ENCODE measurements around the gene PDCD4. TPM values are rescaled to one million over a fixed set of nuclear protein-coding genes. Genes with fewer than 3 reads are reported as not detected.
A peak's percentile ranks its signal among the peaks of the same experiment; 100 is the strongest.

Gene PDCD4
- total RNA-seq, 2 experiments from 2014 or later, result 97.1 to 98.4 TPM

DNA sequence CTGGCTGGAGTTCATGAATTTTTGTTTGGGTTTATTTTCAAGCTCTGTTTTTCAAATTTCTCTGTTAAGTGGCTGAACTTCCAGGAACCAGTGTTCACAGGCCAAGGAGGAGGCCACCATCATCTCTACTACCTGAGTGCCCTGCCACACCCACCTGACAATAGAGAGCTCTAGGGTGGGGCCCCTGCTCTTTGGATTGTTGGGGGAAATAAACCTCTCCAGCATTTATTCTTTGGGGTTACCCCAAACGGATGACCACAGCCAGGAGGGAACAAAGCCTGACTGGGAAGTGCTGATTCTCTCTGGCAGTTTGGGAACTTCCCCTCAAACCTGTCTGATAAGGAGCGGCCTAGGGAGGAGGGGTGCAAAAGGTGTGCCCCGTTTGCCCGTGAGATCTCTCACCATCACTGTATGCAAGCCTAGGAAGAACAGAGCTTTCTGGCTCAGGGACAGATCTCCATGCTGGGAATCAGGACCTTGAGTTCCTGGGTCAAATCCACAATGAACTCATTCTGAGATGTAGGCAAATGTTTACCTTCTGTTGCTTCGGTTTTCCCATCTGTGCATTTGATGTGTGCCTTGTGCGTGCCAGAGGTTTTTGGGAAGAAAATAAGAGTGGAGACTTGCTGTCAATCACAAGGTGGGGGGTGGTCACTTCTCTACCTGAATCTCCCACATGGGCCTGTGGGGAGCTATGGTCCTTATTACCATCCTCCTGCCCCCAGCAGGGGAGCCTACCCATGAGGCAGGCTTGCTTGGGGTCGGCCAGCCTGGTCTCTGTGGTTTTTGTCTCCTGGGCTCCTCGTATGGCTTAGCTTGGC, 27.7 kb upstream of the PDCD4 start:
- Mint-ChIP-seq H3K4me3 (no peak overlapping the region), H3K36me3 (ENCODE audit: low read depth) (peaks cover 1% of the 10 kb centered on the region), H3K9me3 (ENCODE audit: insufficient read depth) (no peaks in the 10 kb centered on the region), H3K27me3 (ENCODE audit: low read depth) (no peaks in the 10 kb centered on the region), H3K27ac (peak overlapping the region; percentile 60), H3K4me1 (ENCODE audit: low read depth) (peaks cover 54% of the 10 kb centered on the region)
- POLR2A ChIA-PET, result interaction anchor here (0.6 to 2.4 kb wide), 8 partner anchors 13 to 152 kb away, joined by 3 to 11 read pairs (median 4); partner anchors contain the start of gene PDCD4
- peak; percentile 24 for ATAC-seq
- DNase-seq, result no peak
- CTCF ChIA-PET, result interaction anchor here (0.8 to 3.8 kb wide), 10 partner anchors 9 to 98 kb away, joined by 3 to 25 read pairs (median 4); no protein-coding TSS in a partner anchor

- CTCF ChIA-PET, result interaction anchor here (1.1 to 3.8 kb wide), 5 partner anchors 8 to 41 kb away, joined by 4 to 25 read pairs (median 8); no protein-coding TSS in a partner anchor
- ATAC-seq, result no peak
- H3K9me3 Mint-ChIP-seq (ENCODE audit: insufficient read depth), result no peaks in the 10 kb centered on the region
- H3K27me3 Mint-ChIP-seq (ENCODE audit: low read depth), result no peaks in the 10 kb centered on the region
- H3K36me3 Mint-ChIP-seq (ENCODE audit: low read depth), result peaks cover 1% of the 10 kb centered on the region
- H3K4me1 Mint-ChIP-seq (ENCODE audit: low read depth), result peaks cover 59% of the 10 kb centered on the region
- H3K27ac Mint-ChIP-seq, result no peak overlapping the region
- DNase-seq, result no peak
- no peak overlapping the region for H3K4me3 Mint-ChIP-seq
- POLR2A ChIA-PET, result interaction anchor here (1.7 to 2.4 kb wide), 2 partner anchors 18 to 27 kb away, joined by 4 to 11 read pairs; partner anchors contain the start of gene PDCD4
Observed at GRCh38 chr10:110844617-110844881, 27.2 kb upstream of the PDCD4 start.

DNA sequence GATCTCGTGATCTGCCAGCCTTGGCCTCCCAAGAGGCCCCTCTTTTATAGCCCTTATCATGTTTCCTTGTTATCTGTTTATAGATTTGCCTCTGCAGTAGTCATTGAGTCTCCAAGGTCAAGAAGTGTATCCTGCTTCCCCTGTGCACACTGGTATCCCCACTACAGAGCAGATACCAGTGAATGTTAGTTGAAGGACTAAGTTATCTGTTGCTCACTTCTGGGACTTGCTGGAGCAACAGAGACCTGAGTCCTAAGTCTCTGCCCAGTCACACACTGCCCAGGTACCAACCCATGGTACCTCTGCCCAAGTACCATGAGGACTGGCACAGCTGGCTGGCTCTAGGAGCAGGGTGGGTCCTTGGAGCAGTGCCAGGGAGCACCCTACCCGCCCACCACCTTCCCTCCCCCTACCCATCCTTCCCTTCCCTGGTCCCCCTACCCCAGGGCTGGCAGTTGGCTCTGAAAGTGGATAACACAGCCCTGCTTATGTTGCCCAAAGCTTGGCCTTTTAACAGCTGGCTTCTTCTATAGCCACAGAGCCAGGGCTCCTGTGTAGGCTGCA, 26.5 kb upstream of the PDCD4 start:
- H3K36me3 Mint-ChIP-seq (ENCODE audit: low read depth), result peaks cover 1% of the 10 kb centered on the region
- DNase-seq (no peak), ATAC-seq (no peak)
- no peaks in the 10 kb centered on the region for H3K27me3 Mint-ChIP-seq (ENCODE audit: low read depth)
- H3K9me3 Mint-ChIP-seq (ENCODE audit: insufficient read depth), result no peaks in the 10 kb centered on the region
- ChIA-PET CTCF (interaction anchor here (1.4 kb wide), 1 partner anchor 42 kb away, joined by 3 read pairs; no protein-coding TSS in a partner anchor), POLR2A (interaction anchor here (1.5 kb wide), 1 partner anchor 19 kb away, joined by 5 read pairs; no protein-coding TSS in a partner anchor)
- no peak overlapping the region for H3K4me3 Mint-ChIP-seq
- peaks cover 67% of the 10 kb centered on the region for H3K4me1 Mint-ChIP-seq (ENCODE audit: low read depth)
- H3K27ac Mint-ChIP-seq, result peak overlapping the region; percentile 29

DNA sequence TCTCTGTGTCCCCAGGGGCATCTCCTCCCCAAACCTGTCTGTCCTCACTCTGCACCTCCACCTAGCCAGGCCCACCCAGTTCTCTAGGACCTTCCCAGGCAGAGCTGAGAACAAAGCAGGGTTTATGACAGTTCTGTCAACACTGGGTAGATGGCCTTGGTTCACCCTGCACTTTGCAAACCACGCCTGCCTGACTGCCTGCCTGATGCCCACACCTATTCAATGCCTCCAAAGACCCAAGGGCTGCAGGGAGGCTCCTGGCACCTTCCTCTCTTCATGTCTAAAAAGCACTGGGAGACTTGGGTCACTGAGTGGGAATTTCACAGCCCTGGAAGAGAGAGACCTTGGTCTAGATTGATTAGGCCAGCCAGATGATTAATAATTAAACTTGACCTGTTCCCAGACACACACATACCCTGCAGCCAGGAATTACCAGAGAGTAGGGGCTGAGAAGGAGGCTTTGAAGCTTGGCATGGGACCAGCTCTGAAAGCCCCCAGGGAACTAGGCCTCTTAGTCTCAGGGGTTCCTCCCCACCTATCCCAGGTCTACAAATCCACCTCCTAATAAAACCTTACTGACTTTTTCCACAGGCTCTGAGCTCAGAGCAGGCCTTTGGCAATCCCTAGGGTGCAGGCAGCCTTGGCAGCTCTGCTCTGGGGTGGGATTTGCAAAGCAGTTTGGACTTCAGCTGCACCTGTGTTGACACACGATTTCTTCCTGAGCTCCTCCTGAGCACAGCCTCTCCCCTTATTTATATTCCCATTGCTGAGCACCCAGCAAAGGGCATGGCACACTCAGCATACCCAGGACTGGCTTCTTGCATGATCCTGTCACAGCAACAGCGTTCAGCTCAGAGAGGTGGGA, 25.7 kb upstream of the PDCD4 start:
- no peaks in the 10 kb centered on the region for H3K27me3 Mint-ChIP-seq (ENCODE audit: low read depth)

DNA sequence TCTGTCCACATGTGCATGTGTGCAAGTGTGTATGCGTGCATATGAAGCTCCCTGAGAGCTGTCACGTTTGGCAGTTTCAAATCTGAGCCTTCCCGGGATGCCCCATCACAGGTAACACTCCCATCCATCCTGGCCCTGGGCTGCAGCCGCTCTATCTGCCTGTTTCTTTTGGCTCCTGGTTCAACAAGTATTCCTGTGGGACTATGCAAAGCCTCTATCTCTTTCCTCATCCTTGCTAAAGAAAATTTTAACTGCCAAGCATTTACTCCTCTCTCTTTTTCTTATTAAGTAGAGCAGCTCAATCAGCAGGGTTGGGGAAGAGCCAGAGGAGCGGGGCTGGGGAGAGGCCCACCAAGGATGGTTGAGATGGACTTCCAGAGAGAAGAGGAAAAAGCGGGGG, 24.4 kb upstream of the PDCD4 start:
- Mint-ChIP-seq H3K27me3 (ENCODE audit: low read depth) (no peaks in the 10 kb centered on the region), H3K9me3 (ENCODE audit: insufficient read depth) (no peaks in the 10 kb centered on the region), H3K36me3 (ENCODE audit: low read depth) (peaks cover 1% of the 10 kb centered on the region), H3K4me3 (no peak overlapping the region), H3K4me1 (ENCODE audit: low read depth) (peaks cover 71% of the 10 kb centered on the region), H3K27ac (peak overlapping the region; percentile 1)
- DNase-seq (no peak), ATAC-seq (no peak)
- CTCF ChIA-PET, result interaction anchor here (1.3 kb wide), 1 partner anchor 175 kb away, joined by 4 read pairs; no protein-coding TSS in a partner anchor
- POLR2A ChIA-PET, result interaction anchor here (1.4 kb wide), 1 partner anchor 43 kb away, joined by 5 read pairs; no protein-coding TSS in a partner anchor

More for the DNA sequence above, 25.7 kb upstream of the PDCD4 start:
- DNase-seq (no peak), ATAC-seq (no peak)
- Mint-ChIP-seq H3K4me3 (no peak overlapping the region), H3K36me3 (ENCODE audit: low read depth) (peaks cover 1% of the 10 kb centered on the region), H3K4me1 (ENCODE audit: low read depth) (peaks cover 74% of the 10 kb centered on the region), H3K27ac (peak overlapping the region; percentile 29), H3K9me3 (ENCODE audit: insufficient read depth) (no peaks in the 10 kb centered on the region)
- CTCF ChIA-PET, result interaction anchor here (0.6 to 1.4 kb wide), 8 partner anchors 11 to 174 kb away, joined by 3 to 7 read pairs (median 3); no protein-coding TSS in a partner anchor
- POLR2A ChIA-PET, result interaction anchor here (1.0 to 1.5 kb wide), 4 partner anchors 15 to 42 kb away, joined by 3 to 5 read pairs (median 4); partner anchors contain the start of gene PDCD4

DNA sequence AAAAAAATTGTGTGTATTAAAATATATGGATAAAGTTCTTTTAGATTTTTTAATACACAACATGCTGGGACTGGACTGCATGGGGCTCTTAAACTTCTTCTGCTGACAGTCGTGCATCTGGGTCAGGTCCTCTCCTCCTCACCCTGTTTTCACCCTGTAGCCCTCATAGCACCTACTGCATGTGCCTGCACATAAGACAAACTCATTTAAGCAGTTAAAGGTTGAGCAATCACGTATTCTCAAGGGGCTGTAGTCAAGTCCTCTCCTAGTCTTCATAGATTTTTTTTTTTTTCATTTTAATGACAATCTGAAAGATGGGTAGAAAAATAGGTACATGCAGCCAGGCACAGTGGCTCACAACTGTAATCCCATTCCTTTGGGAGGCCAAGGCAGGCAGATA, 23.6 kb upstream of the PDCD4 start:
- Mint-ChIP-seq H3K9me3 (ENCODE audit: insufficient read depth) (no peaks in the 10 kb centered on the region), H3K27ac (no peak overlapping the region), H3K27me3 (ENCODE audit: low read depth) (no peaks in the 10 kb centered on the region), H3K36me3 (ENCODE audit: low read depth) (peaks cover 1% of the 10 kb centered on the region), H3K4me3 (no peak overlapping the region), H3K4me1 (ENCODE audit: low read depth) (peaks cover 71% of the 10 kb centered on the region)
- ChIA-PET CTCF (no interaction called here), POLR2A (no interaction called here)
- ATAC-seq (no peak), DNase-seq (no peak)

DNA sequence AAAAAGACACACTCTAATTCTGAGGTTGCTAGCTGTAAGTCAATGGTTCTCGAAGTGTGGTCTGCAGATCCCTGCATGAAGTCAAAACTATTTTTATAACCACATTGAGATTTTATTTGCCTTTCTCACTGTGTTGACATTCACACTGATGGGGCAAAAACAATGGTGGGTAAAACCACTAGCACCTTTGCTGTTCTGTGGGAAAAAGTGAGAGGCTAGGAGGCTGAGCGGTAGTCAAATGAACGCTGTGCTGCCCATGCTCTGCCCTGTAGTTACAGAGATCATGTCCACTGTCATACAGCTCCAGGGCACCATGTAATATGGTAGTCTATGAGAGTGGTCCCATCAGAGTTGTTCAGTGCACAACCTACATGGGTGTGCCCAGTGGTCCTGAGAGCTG, 21.6 kb upstream of the PDCD4 start:
- ChIA-PET CTCF (interaction anchor here (0.8 to 3.6 kb wide), 5 partner anchors 11 to 47 kb away, joined by 3 to 16 read pairs (median 5); partner anchors contain the start of gene PDCD4), POLR2A (interaction anchor here (0.7 to 2.0 kb wide), 4 partner anchors 10 to 1461 kb away, joined by 3 to 10 read pairs (median 4); partner anchors contain the start of gene PDCD4)
- no peak overlapping the region for H3K27ac Mint-ChIP-seq
- H3K36me3 Mint-ChIP-seq (ENCODE audit: low read depth), result peaks cover 2% of the 10 kb centered on the region
- no peaks in the 10 kb centered on the region for H3K27me3 Mint-ChIP-seq (ENCODE audit: low read depth)
- DNase-seq (no peak), ATAC-seq (peak; percentile 37)
- no peaks in the 10 kb centered on the region for H3K9me3 Mint-ChIP-seq (ENCODE audit: insufficient read depth)
- H3K4me1 Mint-ChIP-seq (ENCODE audit: low read depth), result peaks cover 72% of the 10 kb centered on the region
- H3K4me3 Mint-ChIP-seq, result no peak overlapping the region

DNA sequence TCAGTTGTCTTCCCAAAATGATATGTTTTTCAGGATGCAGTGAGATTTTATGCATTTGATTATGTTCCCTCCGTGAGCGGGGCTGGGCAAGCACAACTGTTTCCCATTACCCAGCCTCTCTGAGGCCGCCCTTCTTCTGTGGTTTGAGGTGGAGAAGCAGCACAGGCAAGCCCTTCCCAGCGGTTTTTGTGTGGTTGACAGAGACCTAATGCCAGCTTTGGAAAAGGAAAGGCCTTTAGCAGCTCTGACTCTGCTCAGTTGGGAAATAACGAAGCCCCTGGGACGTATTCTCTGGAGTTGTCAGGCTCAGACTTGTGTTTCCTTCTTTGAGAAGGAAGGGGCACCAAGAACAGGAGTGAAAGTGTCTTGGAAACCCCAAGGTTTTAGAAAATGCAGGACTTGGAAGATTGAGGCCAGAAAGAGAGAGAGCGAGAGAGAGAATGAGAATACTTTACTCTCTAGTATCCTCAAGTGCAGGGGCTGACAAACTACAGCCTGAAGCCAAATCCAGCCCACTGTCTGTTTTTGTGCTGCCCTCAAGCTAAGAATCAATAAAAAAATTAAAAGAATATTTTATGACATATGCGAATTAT, 20.6 kb upstream of the PDCD4 start:
- ATAC-seq, result peak; percentile 60
- peak overlapping the region; percentile 46 for H3K4me3 Mint-ChIP-seq
- ChIA-PET CTCF (interaction anchor here (0.7 to 3.6 kb wide), 9 partner anchors 8 to 102 kb away, joined by 3 to 16 read pairs (median 4); partner anchors contain the start of gene PDCD4), POLR2A (interaction anchor here (1.3 to 2.0 kb wide), 3 partner anchors 9 to 20 kb away, joined by 6 to 10 read pairs (median 10); partner anchors contain the start of gene PDCD4)
- DNase-seq, result no peak
- H3K9me3 Mint-ChIP-seq (ENCODE audit: insufficient read depth), result no peaks in the 10 kb centered on the region
- peaks cover 4% of the 10 kb centered on the region for H3K36me3 Mint-ChIP-seq (ENCODE audit: low read depth)
- H3K27ac Mint-ChIP-seq, result peak overlapping the region; percentile 19
- H3K4me1 Mint-ChIP-seq (ENCODE audit: low read depth), result peaks cover 72% of the 10 kb centered on the region
- no peaks in the 10 kb centered on the region for H3K27me3 Mint-ChIP-seq (ENCODE audit: low read depth)

- H3K4me3 Mint-ChIP-seq, result peak overlapping the region; percentile 22
- H3K4me1 Mint-ChIP-seq (ENCODE audit: low read depth), result peaks cover 71% of the 10 kb centered on the region
- peaks cover 4% of the 10 kb centered on the region for H3K36me3 Mint-ChIP-seq (ENCODE audit: low read depth)
- CTCF ChIA-PET, result interaction anchor here (0.7 to 3.6 kb wide), 13 partner anchors 8 to 547 kb away, joined by 3 to 16 read pairs (median 4); no protein-coding TSS in a partner anchor
- no peaks in the 10 kb centered on the region for H3K27me3 Mint-ChIP-seq (ENCODE audit: low read depth)
- ATAC-seq (peak; percentile 33), DNase-seq (no peak)
- no peak overlapping the region for H3K27ac Mint-ChIP-seq
- POLR2A ChIA-PET, result interaction anchor here (0.6 to 1.9 kb wide), 6 partner anchors 8 to 68 kb away, joined by 4 to 13 read pairs (median 8); partner anchors contain the start of gene PDCD4
- no peaks in the 10 kb centered on the region for H3K9me3 Mint-ChIP-seq (ENCODE audit: insufficient read depth)
Observed at GRCh38 chr10:110852255-110852896, 19.4 kb upstream of the PDCD4 start.

DNA sequence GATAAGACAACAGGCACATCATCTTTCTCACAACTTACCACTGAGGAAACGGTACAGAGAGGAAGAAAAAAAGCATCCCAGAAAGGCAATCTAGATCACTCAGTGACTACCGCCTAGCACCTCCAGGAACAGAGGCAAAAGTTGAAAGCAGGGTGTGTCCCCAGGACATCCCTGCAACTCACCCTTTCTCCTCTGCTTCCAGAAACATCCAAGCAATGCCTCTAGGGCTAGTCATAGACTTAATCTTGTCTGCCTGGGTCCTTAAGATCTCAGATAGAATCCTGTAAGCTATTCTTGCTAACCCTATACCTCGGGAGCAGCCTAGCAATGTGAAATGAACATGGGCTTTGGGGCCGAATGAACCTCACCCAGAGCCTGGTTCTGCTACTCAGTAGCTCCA, 18.8 kb upstream of the PDCD4 start:
- ChIA-PET POLR2A (interaction anchor here (0.9 to 1.9 kb wide), 5 partner anchors 8 to 20 kb away, joined by 4 to 13 read pairs (median 10); partner anchors contain the start of gene PDCD4), CTCF (interaction anchor here (0.7 to 3.6 kb wide), 9 partner anchors 8 to 548 kb away, joined by 3 to 16 read pairs (median 3); no protein-coding TSS in a partner anchor)
- Mint-ChIP-seq H3K27me3 (ENCODE audit: low read depth) (no peaks in the 10 kb centered on the region), H3K4me1 (ENCODE audit: low read depth) (peaks cover 76% of the 10 kb centered on the region), H3K9me3 (ENCODE audit: insufficient read depth) (no peaks in the 10 kb centered on the region), H3K36me3 (ENCODE audit: low read depth) (peaks cover 4% of the 10 kb centered on the region), H3K27ac (no peak overlapping the region), H3K4me3 (peak overlapping the region; percentile 22)
- ATAC-seq, result no peak
- DNase-seq, result no peak
